NCI-H1930 (cell line): Measurements from ENCODE around the gene PROSER3.
"Not testable (repeated sequence)": the region's sequence is repeated elsewhere in the genome, so short reads cannot be mapped to it uniquely, and the experiment has no call there.

ENCODE experiments used
- DNase-seq, 2 experiments: peaks; one replicate each; lab custom pipeline; 2025; lab: John Stamatoyannopoulos, UW

The PROSER3 gene

GRCh38 chr19:35722897-35723296 lies 35.1 kb upstream of the PROSER3 start:
- DNase-seq = no peak

- DNase-seq = no peak
These were observed 34.3 kb upstream of the PROSER3 start for GRCh38 chr19:35723671-35724070.

- DNase-seq = not testable (repeated sequence)
These were observed 33.8 kb upstream of the PROSER3 start for GRCh38 chr19:35724132-35724531.

- DNase-seq = no peak
These were observed 33.4 kb upstream of the PROSER3 start for GRCh38 chr19:35724560-35724959.

- no peak for DNase-seq
These were observed 32.6 kb upstream of the PROSER3 start for GRCh38 chr19:35725216-35725861.

- no peak for DNase-seq
These were observed 30.7 kb upstream of the PROSER3 start for GRCh38 chr19:35727053-35727955.

GRCh38 chr19:35727956-35728706 lies 29.8 kb upstream of the PROSER3 start:
- DNase-seq = no peak

GRCh38 chr19:35729021-35729420 lies 29.0 kb upstream of the PROSER3 start:
- no peak for DNase-seq

GRCh38 chr19:35729763-35730162 lies 28.2 kb upstream of the PROSER3 start:
- no peak for DNase-seq

- DNase-seq = no peak
These were observed 27.6 kb upstream of the PROSER3 start for GRCh38 chr19:35730326-35730725.

- DNase-seq = no peak
These were observed 26.6 kb upstream of the PROSER3 start for GRCh38 chr19:35731353-35731752.

GRCh38 chr19:35731779-35732405 lies 26.1 kb upstream of the PROSER3 start:
- DNase-seq = no peak

GRCh38 chr19:35732540-35733179 lies 25.3 kb upstream of the PROSER3 start:
- no peak for DNase-seq

- no peak for DNase-seq
These were observed 24.5 kb upstream of the PROSER3 start for GRCh38 chr19:35733180-35734125.

- DNase-seq = no peak
These were observed 23.7 kb upstream of the PROSER3 start for GRCh38 chr19:35734273-35734672.

GRCh38 chr19:35734889-35735288 lies 23.1 kb upstream of the PROSER3 start:
- DNase-seq = no peak

GRCh38 chr19:35736913-35737886 lies 20.8 kb upstream of the PROSER3 start:
- DNase-seq = no peak

- no peak for DNase-seq
These were observed 19.7 kb upstream of the PROSER3 start for GRCh38 chr19:35738021-35738886.
